CD4-positive, alpha-beta T cell treated with Interferon alpha-2 for 1 hour (primary cell): ENCODE results near the gene HDGFL3.
A peak's percentile ranks its signal among the peaks of the same experiment; 100 is the strongest.
"Not testable (repeated sequence)": the region's sequence is repeated elsewhere in the genome, so short reads cannot be mapped to it uniquely, and the experiment has no call there.

Experiments
- DNase-seq, 2 donors: peaks; one replicate each; pipeline ENCODE4 v3.0.0-alpha.2; 2020 to 2022

Gene HDGFL3

DNA sequence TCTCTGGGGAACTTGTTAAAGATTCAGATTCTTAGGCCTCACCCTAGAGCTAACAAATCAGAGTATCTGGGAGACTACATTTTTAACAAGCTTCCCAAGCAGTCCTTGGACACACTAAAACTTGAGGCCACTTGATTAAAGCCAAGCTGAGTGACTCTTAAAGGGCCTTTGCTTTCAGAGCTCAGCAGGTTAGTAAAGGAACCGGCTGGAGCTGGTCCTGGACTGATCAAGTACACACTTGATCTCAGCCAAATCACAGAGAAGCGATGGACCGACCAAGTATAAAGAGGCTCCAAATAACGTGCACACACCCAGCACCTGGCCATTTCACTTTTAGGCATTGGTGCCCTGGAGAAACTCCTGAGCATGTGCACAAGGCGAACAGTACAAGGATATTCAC is 113.0 kb downstream of the HDGFL3 start:
- DNase-seq = no peak

DNA sequence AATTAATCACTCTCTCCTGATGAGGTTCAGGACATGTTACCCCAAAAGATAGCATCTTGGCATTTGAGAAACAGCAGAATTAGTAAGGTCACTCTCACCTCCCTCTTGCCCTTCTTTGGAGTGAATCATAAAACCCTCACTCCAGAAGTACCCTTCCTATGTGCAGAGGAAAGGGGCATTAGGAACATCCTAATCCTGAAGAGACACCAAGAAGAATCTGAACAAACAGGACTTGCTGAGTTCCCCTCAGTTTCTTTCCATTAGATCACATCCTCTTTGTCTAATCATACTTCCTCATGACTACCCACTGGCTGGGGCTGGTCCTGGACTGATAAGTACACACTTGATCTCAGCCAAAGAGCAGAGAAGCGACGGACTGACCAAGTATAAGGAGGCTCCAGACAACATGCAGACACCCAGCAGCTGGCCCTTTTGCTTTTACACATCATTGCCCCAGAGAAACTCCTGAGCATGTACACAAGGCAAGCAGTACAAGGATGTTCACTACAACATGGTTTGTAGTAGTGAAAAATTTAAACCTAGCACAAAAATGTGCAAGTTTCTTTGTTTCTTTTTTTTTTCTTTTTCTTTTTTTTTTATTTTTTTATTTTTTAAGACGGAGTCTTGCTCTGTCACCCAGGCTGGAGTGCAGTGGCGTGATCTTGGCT is 115.2 kb downstream of the HDGFL3 start:
- peak in 1 of 2 donors; percentile 28 for DNase-seq

DNA sequence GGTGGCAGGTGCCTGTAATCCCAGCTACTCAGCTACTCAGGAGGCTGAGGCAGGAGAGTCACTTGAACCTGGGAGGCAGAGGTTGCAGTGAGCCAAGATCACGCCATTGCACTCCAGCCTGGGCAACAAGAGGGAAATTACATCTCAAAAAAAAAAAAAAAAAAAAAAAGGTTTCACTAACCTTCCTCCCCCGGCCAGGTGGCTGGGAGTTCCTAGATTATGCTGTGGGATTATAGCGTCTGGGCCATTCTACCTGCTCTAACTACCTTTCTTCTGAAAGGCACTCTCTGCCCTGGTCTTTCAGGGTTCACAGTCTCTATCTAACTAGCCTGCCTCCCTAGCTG is 115.7 kb downstream of the HDGFL3 start:
- not testable (repeated sequence) for DNase-seq

DNA sequence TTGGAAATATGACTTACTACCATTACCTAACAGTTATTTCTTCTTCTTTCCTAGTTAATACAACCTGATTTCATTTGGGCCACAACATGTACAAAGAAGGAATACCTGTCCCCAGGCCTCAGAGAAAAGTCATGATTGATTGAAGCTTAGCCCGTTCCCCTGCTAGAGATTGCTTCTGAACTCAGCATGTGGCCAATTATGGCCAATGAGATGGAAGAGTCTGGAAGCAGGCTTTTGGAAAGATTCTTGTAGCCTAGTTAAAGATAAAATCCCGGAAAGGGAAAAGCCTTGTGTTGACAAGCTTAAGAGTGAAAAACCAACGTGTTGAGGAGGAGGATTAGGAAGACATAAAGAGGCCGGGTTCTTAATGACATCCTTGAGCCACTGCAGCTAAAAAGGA is 117.2 kb downstream of the HDGFL3 start:
- no peak for DNase-seq

DNA sequence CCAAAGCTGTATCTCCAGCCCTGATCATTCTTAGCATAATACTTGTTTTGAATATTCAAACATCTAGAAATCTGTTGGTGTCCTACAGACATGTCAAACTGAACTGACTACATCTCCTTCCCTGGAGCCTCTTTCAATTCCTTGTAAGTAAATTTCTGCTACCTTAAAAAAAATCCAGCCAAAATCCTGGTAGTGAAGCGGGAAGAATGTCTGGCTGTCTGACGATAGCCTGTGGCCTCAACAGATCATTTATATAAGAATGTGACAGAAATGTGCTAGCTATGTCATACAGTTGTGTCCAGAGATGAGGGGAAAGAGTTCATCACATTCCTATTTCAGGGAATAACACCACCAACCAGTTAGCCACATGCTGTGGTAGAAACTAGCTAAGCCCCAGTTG is 118.7 kb downstream of the HDGFL3 start:
- no peak for DNase-seq

DNA sequence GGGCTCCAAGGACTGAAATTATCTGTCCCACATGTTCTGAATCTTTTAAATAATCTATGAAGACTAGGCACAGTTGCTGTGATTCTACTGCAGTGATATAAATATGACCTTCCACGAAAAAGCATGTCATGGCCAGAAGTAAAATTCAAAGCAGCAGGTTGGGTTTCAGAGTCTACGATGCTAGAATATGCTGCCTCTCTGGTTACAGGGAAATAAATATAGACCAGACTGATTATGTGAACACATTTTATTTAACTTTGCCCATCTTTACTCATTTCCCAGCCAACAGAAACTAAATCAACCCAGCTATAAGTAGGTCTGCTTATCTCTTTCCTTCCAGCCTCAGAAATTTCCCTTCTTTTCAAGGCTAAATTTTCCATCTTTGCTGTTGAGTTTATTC is 120.0 kb downstream of the HDGFL3 start:
- DNase-seq = no peak

DNA sequence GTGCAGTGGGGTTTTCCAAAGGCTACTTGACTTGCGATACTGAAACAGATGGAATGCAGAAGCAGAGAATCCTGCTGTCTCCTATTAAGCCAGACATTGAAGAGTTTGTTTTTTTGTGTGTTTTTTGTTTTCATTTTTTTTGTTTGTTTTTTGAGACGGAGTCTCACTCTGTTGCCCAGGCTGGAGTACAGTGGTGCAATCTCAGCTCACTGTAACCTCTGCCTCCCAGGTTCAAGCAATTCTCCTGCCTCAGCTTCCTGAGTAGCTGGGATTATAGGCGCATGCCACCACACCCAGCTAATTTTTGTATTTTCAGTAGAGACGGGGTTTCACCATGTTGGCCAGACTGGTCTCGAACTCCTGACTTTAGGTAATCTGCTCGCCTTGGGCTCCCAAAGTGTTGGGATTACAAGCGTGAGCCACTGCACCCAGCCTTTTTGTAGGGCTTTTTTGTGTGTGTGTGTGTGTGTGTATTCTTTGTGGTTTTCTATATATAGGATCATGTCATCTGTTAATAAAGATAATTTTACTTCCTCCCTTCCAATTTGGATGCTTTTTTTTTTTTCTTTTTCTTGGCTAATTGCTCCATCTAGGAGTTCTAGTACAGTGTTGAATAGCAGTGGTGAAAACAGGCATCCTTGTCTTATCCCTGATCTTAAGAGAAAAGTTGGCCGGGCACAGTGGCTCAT is 121.6 kb downstream of the HDGFL3 start:
- DNase-seq = not testable (repeated sequence)

DNA sequence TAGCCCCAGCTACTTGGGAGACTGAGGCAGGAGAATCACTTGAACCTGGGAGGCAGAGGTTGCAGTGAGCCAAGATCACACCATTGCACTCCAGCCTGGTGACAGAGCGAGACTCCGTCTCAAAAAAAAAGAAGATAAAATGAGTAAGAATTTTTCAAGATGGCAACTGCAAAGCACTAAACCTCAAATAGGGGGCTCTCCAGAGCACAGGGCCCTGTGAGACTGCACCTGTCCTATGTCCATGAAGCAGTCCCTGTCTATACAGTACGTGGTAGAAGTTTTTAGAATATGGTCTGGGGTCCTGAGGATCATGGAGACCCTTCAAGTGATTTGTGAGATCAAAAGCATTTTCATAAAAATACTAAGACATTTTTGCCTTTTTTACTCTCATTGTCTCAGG is 122.2 kb downstream of the HDGFL3 start:
- not testable (repeated sequence) for DNase-seq

DNA sequence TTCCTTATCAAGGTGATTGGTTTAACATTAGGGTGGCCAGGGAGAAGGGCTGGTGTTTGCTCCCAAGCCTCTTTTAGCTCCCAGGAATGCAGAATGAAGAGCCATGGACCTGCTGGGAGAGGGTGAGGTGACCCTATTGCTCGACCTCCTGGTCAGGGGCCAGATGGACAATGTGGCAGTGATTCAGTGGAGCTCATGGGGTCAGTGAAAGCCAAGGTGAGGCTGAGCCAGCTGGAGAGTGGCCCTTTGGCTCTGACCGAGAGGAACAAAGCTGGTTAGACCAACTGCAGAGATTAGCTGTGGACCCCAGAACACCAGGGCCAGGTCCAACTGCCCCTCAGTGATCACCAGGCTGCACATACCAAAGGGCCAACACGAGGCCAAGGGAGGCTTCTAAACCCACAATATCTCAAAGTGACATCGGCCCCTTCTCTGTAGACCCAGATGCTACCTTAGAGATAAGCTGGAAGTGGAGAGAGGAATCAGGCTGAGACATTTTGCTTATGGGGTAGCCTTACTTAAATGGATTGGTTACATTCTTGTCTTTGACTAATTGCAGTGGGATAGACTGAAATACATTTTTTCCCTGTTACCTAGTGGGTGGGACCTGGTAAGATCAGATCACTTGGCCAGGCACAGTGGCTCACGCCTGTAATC is 124.8 kb downstream of the HDGFL3 start:
- no peak for DNase-seq

DNA sequence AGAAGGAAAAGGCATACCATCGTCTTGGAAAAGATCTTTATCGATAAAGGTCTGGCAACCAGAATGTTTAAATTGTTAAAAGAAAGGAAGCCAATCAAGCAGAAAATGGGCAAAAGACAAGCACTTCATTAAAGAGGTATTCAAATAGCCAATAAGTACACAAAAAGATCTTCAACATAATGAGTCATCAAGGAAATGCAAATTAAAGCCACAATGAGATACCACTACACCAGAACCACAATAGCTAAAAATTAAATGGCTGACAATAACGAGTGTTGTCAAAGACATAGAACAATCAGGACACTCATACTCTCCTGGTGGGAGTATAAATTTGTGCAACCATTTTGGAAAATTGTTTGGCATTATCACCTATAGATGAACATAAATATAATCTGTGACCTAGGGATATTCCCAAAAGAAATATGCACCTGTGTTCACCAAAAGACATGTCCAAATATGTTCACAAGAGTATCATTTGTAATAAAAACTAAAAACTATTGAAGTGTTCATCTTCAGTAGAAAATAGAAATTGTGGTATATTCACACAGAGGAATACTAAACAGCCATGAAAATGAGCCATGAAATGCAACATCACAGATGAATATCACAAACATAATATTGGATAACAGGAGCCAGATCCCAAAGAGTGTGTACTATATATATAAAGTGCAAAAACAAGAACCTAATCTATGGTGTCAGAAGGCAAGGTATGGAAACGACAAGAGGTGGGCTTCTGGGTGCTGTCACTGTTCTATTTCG is 126.2 kb downstream of the HDGFL3 start:
- no peak for DNase-seq

DNA sequence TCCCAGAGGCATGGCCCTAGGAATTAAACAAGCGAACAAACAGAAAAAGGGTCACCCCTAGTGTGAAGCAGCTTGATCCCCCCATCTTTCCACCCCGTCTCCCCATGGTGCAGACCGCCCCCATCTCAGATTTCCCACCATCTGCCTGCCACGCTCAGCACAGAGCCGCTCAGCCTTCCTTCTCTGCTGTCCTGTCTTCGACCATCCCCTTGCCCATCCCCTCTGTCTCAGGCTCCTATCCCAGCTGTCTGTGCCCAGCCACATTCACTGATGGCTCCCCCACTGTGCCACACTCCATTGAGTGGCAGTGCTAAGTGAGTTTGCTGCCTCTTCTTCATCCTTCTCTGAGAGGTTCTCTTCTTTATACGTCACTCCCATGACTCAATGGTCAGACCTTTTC is 128.9 kb downstream of the HDGFL3 start:
- no peak for DNase-seq
